Stimulated activated CD8-positive, alpha-beta memory T cell treated with anti-CD3 and anti-CD28 coated beads, Interleukin-15, amount 100 ng/mL, for 24 hours (primary cell): ENCODE results near the gene EFCAB9.

ENCODE experiments used
- DNase-seq: peaks from one replicate; pipeline ENCODE4 v3.0.0-alpha.2; 2020; ENCODE audit warnings: low read depth

EFCAB9 gene

DNA sequence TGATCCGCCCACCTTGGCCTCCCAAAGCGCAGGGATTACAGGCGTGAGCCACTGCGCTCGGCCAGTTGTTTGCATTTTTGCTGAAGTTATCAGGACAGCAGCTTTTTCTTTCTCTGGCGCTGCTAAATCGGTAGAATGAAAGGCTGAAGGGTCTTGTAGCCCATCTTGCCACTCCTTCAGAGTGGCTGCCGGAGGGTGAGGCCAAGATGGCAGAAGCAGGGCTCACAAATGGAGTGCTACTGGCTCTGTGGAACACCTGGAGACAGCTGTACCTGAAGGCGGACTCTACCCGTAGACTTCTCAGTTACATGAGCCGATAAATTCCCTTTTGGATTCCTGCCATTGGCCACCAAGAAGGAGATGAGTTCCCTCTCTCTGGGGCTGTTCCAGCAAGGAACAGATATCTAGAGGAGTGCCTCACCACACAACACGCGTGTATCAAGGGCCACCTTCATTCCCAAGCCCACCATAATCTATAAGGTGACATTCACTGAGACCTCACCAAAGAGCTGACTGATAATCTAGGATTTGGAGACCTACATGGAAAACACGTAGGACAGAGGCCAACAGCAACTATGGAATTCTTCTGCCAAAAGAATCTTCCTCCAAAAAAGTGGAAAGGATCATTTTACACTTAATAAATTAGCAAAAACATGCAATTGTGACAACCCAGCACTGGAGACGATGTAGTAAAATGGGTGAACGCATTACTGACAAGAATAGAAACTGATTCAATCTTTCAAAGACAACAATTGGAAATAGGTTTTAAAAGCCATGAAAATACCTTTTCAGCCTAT is 27.7 kb upstream of the EFCAB9 start:
- DNase-seq = no peak

DNA sequence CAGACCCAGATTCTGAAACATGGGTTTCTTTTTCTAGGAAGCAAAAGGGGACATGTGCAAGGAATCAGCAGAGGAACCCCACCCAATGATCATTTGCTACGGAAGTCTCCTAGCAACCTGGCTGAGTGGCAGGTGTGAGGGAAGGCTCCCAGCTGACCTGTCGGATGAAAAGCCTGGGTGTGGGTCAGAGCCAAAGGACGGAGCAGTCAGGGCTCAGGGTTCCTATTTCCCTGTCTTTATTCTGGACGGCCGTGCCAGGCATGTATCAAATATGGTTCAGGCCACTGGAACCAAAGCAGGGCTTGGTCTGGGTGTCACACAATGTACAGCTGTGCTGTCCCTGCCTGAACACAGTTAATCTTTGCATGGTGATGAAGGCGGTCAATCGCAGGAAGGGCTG is 26.1 kb upstream of the EFCAB9 start:
- DNase-seq = no peak

DNA sequence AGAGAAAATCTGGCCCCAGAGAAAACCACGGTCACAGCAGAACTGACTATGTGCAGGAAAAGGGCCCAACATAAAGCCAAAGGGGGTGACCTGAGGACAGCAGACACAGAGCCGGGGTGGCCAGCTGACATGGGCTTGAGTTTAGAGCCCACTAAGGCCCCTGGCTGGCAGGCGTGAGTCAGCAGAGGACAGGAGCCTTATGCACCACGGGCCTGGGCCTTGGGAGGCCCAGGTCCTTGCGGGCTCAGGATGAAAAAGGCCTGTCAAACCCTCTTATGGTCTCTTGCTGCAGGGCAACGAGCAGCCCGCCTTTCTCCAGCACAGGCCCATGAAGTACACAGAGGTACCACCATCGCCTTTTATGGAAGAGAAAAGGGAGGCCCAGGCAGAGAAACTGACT is 25.7 kb upstream of the EFCAB9 start:
- DNase-seq = no peak

GRCh38 chr5:172169216-172169615 is 24.8 kb upstream of the EFCAB9 start:
- DNase-seq = no peak

GRCh38 chr5:172170251-172170701 is 23.7 kb upstream of the EFCAB9 start:
- DNase-seq = no peak

- DNase-seq = no peak
Observed at GRCh38 chr5:172171118-172171517, 22.9 kb upstream of the EFCAB9 start.

DNA sequence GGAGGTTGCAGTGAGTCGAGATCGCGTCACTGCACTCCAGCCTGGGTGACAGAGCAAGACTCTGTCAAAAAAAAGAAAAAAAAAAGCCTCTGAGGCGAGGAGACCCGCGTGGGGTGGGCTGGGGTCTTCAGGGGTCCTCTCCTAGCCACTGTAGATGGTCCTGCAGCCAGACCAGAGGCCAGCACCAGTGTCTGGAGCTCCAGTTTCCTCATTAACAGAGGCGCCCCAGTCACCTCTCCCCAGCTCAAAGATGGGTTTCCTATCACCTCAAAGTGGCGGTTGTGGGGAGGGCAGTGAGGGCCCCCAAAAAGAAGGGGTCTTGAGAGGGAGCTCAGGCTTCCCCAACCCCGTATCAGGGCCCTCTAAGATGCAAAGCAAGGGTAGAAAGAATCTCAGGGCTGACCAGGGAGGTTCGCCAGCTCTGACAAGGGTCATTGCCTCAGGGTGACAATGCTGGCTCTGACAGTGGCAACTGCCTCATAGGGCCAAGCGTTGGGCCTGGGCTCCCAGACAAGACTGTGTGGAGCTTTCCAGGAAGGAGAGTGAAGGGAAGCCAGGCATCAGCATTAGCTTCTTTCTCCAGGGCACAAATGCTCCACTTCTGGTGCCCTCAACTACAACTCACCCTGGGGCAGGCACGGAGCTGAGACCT is 20.9 kb upstream of the EFCAB9 start:
- DNase-seq = no peak

GRCh38 chr5:172173564-172174153 is 20.3 kb upstream of the EFCAB9 start:
- DNase-seq = no peak

- DNase-seq = peak; percentile 57
Observed at GRCh38 chr5:172175263-172175719, 18.7 kb upstream of the EFCAB9 start.

GRCh38 chr5:172177176-172177575 is 16.8 kb upstream of the EFCAB9 start:
- no peak for DNase-seq

DNA sequence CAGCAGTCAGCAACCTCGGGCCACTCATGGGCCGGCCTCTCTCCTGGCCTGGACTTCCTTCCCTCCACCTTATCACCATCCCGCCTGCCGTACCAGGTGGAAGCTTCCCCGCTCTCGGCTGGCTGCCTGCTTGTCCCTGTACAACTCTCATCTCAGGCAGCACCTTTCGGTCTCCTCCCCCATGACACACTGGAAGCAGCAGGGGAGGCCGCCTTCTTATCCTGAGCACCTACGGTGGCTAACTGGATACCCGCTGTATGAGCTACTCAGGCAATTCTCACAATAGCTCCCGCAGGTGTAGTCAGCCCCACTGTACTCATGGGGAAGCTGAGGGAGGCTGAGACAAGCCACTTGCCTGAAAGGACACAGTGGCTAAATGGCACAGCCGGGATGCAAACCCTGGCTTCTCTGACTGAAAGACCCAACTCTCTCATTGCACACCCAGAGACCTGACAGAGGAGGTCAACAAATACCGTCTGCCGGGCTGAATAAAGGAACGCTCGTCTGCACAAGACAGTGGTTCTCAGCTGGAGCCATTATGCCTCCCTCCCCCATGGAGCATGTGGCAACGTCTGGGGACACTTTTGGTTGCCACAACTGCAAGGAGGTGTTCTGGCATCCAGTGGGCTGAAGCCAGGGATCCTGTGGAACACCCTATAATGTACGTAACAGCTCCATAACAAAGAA is 15.5 kb upstream of the EFCAB9 start:
- DNase-seq = no peak

DNA sequence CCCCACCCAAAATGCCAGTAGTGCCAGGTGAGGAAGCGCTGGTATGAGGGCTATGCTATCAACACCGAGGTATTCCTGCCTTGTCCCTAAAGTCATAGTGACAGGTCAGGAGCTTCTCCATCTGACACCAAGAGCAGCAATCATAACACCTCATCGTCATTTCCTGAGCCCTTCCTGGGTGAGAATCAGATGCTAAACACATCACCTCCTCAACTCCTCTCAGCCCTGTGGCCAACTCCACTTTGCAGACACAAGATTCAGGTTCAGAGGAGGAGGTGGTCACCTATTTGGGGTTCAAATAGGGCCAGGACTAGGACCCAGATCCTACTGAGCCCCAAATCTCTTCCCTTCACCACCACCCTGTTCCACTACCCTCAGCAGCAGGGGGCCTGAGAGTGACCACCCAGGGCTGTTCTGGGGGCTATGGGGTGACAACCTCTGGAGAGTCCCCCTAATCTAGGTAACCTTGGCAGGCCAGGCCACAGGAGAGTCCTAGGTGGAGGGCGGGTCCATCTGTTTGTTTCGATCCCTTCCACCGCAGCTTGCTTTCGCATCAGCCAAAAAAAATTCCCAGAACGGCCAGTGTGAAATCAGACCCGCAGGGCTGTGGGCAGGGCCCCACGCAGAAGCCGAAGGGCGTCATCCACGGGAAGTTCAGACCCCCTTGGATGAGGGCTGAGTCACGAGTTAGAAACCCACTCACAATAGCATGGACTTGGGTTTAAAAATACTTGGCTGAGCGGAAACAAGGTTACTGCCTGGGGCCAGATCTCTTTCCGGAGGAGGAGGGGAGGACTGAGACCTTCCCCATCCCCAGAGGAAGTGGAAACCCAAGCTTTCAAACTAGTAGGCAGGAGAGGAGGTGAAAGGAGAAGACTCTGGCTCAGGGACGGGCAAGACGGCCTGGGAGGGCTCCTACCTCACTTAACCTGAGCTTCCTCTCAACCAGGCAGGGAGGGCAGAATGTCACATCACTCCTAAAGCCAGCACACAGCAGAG is 14.7 kb upstream of the EFCAB9 start:
- DNase-seq = no peak

- DNase-seq = no peak
Observed at GRCh38 chr5:172180936-172181335, 13.0 kb upstream of the EFCAB9 start.

- DNase-seq = no peak
Observed at GRCh38 chr5:172182291-172182690, 11.7 kb upstream of the EFCAB9 start.

- no peak for DNase-seq
Observed at GRCh38 chr5:172183881-172184280, 10.1 kb upstream of the EFCAB9 start.

DNA sequence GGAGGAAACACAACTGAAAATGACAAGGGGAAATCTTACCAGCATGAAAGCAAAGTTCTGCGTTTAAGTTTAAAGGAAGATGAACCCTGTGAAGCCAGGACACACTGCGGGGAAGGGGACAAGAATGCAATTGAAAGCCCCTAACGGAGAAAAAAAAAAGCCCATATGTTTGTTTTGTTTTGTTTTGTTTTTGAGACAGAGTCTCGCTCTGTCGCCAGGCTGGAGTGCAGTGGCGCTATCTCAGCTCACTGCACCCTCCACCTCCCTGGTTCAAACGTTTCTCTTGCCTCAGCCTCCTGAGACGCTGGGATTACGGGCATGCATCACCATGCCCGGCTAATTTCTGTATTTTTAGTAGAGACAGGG is 8.9 kb upstream of the EFCAB9 start:
- no peak for DNase-seq

DNA sequence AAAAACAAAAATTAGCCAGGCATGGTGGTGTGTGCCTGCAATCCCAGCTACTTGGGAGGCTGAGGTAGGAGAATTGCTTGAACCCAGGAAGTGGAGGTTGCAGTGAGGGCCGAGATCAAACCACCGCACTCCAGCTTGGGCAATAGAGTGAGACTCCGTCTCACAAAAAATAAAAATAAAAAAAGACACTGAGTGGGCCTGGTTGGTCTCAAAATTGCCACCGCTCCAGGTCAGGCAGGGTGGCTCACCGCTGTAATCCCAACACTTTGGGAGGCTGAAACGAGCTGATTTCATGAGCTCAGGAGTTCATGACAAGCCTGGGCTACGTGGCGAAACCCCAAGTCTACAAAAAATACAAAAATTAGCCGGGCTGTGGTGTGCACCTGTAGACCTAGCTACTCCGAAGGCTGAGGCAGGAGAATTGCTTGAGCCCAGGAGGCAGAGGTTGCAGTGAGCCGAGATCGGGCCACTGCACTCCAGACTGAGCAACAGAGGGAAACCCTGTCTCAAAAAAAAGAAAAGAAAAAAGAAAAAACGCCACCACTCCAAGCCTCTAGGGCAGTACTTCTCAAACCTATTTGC is 7.8 kb upstream of the EFCAB9 start:
- no peak for DNase-seq

GRCh38 chr5:172187118-172188032 is 6.6 kb upstream of the EFCAB9 start:
- no peak for DNase-seq

DNA sequence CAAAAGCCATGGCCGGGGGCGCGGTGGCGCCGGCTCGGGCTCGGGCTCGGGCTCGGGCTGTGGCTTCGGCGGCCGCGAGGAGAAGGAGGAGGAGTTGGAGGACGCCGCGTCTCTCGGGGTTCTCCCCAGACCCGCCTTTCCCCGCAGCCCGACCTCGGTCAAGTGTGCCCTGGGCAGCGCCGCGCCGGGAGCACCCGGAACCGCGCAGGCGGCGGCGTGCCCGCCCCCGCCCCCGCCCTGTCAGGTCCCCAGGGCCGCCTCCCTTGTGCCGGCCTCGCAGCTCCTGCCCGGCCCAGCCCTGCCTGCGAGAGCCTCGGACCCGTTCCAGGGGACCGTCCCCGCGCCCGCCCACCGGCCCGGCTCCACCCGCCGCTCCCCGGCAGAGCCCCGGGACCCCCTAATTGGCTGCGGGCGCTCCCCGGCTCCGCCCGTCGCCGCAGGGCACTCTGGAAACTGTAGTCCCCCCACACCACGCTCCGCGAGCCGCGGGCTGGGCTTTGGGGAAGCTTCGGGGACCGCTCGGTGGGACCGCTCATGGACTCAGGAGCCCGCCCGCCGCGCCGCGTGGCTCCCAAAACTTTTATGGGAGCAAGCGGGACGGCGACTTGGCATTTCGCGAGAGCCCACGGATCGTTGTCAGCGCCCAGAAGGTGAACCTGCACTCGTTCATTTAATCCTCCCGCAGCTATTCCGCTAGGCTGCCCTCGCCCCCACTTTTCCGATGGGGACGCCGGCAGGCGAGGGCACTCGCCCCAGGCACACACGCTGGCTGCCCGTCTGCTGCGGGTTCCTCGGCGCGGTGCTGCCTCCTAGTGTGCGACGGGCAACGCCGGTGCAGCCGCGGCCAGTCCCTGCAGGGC is 5.7 kb upstream of the EFCAB9 start, which contains the start of gene STK10:
STK10 (minus strand) TSS at position 192 of the 860 bp plus-strand sequence; CDS start at position 10, 182 bp downstream.
- peak; percentile 67 for DNase-seq
